Glomerular visceral epithelial cell (primary cell): Measurements from ENCODE around the gene EBF4.
A peak's percentile ranks its signal among the peaks of the same experiment; 100 is the strongest.

Experiments
- DNase-seq: peaks from one replicate; pipeline ENCODE4 v3.0.0-alpha.2; 2016; ENCODE audit errors: extremely low spot score

EBF4 gene

DNA sequence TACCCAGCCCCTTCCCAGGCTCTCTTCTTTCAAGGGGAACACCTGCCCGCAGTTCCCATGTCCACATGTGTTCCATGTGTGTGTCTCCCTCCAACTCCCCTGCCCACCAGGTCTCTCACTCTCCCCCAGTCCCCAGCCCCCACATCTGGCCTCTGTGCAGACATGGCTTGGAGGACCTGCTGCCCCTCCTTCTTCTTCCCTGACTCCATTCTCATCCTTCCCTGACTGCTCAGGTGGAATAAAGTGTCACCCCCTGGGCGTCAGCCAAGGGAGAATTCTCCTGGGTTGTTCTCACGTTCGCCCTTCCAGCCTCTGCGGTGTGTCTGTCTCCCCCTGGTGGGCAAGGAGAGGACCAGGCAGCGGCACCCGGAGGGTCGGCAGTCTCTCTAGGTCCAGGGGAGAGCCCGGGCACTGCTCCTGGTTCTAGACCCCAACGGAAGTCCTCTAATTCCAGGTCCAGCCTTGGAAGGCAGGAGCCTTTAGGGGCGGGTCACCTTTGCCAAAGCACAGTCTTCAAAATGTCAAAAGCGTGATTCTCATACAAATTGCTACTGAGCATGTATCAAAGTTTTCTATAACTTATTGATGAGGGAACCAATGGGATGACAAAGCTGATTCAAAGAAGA is 50.5 kb downstream of the EBF4 start:
- DNase-seq = peak; percentile 66

GRCh38 chr20:2745060-2745910 is 52.7 kb downstream of the EBF4 start:
- DNase-seq = no peak

GRCh38 chr20:2745936-2746635 is 53.5 kb downstream of the EBF4 start:
- DNase-seq = no peak

GRCh38 chr20:2746636-2747265 is 54.2 kb downstream of the EBF4 start:
- DNase-seq = no peak

GRCh38 chr20:2747676-2748235 is 55.2 kb downstream of the EBF4 start:
- DNase-seq = no peak

- DNase-seq = no peak
Measured at GRCh38 chr20:2748551-2749342, 56.2 kb downstream of the EBF4 start.

- DNase-seq = no peak
Measured at GRCh38 chr20:2749343-2749950, 56.9 kb downstream of the EBF4 start.

DNA sequence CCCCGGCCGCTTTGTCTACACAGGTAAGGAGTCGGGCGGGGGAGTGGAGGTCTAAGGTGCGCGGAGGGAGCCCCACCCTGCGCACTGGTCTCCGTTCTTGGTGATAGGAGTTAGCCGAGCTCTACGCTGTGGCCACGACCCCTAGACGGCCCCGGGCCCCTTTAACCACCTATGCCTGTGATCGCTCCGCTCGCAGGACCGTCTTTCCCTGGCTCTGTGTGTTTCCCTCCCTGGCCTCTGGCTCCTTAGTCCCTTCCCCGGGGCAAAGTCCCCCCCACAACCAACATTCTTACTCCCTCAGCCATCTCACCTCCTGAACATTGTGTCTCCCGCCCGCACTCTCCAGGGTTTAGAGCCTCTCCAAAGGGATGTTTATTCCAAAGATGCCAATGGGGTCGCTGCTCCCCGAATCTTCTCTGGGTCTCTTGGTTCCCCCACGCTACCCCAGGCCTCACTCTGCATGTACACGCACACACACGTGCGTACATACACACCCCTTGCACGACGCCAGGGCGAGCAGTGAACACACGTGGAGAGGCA is 57.4 kb downstream of the EBF4 start:
- DNase-seq = no peak

DNA sequence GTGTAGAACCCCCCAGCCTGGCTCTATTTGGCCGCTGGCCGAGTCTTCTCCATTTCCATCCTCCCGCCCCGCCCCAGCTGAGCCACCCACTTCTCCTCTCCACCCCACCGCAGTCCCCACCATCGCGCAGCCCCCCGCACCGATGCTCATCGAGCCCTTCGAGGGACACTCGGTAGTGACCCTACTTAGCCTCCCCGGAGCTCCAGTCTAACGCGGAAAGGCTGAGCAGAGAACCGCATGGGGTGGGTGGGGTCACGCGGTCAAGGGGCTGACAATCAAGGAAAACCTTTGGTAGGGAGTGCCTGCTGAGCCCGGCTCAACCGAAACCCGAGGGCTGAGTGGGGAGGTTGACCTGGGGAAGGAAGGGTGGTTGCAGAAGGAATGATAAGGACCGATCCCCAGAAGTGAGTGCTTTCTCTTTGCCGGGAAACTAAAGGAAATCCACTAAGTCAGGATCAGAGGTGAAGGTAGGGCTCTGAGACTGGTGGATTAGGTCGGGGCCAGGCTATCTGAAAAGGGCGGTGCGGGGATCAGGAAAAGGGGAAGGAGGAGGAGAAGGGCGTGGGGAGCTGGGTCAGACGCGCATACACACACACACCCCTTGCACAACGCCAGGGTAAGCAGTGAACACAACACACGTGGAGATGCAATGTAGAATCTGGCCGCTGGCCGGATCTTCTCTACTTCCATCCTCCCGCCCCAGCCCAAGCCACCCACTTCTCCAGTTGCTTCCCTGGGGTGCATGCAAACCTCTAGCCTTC is 58.1 kb downstream of the EBF4 start:
- DNase-seq = peak; percentile 20

DNA sequence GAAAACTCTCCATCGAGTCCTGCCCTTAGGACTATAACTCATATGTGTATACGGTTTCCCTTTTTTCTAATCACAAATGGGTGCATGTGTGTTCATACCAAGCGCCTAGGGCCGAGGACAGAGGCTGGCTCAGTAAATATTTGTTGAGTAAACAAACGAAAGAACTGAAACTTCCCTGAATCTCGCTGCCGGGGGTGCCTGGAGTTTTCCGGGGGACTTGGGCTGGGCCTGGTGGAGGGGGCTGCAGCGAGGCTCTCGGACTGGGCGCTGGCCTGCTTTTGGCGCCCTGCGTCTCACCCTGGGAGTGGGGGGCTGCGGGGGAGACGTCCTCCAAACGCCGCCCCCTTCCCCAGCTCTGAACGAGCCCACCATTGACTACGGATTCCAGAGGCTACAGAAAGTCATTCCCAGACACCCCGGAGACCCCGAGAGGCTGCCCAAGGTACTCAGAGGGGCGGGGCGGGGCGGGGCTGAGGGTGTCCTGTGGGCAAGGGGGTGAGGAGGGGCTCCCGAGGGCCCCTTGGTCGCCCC is 58.8 kb downstream of the EBF4 start:
- no peak for DNase-seq

GRCh38 chr20:2751878-2752566 is 59.4 kb downstream of the EBF4 start:
- DNase-seq = no peak

DNA sequence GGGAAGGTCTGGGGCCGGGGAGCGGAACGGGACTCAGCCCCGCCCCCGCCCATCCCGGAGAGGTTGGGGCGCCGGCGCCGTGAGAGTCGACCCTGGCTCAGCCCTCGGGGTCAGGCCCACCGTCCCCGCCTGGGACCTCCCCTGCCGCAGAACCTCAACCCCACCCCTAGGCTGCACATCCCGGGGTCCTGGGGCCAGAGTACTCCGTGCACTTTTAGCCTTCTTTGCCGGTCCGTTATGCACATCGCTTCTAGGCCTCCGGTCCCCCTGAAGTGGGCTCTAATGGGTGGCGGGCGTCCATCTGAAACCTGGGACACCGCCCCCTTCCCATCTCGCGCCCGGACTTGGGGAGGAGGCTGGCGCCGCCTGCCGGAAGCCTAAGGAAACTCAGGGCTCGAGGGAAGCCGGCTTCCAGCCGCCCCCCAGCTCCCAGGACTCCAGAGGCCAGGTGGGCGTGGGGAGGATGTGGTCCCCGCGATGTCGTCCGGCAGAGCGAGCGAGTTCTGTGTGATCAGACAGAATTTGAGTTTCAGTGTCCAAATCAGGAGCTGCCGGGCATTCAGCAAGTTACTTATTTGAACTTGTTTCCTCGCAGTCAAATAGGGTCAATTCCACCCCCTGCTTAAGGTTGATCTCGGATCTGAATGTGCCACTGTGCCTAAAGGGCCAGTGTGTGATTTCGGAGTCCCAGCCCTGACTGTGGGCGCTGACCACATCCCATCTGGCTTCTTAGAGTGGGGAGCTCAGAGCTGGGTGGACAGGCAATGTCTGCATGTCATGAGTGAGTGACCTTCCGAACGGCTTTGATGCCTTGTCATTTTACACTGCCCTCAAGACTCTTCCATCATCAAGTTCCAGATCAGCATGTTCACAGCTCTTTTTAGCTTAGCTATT is 60.2 kb downstream of the EBF4 start:
- peak; percentile 40 for DNase-seq

GRCh38 chr20:2753461-2754040 is 61.0 kb downstream of the EBF4 start:
- no peak for DNase-seq

DNA sequence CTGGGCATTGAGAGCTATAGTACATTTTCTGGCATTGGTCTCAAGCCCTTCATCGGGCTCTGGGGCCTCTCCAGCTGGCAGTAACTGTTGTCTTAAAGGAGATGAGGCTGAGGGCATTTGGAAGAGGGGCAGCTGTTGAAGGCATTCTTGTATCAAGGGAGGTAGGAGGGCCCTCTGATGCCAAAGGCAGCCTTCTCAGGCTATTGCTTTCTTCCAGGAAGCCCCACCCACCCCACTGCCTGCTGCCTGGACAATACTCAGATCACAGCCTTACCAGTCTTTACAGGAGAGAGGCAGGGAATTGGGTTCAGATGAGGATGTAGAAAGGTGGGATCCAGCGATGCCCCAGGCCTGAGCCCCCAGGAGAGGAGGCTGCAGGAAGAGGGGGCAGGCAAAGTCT is 61.8 kb downstream of the EBF4 start:
- no peak for DNase-seq

- DNase-seq = no peak
Measured at GRCh38 chr20:2755451-2756055, 63.0 kb downstream of the EBF4 start.

- DNase-seq = peak; percentile 42
Measured at GRCh38 chr20:2756056-2756611, 63.6 kb downstream of the EBF4 start.

- no peak for DNase-seq
Measured at GRCh38 chr20:2757001-2757400, 64.4 kb downstream of the EBF4 start.
